Nephron (organoid): ENCODE data around the gene C1orf159.
A peak's percentile ranks its signal among the peaks of the same experiment; 100 is the strongest.
"Not testable (repeated sequence)": the region's sequence is repeated elsewhere in the genome, so short reads cannot be mapped to it uniquely, and the experiment has no call there.

ENCODE experiments used
- H3K27ac Mint-ChIP-seq, 3 experiments: 2 replicates each; pipeline ENCODE4 v1.8.0; 2020; ENCODE audit warnings: mixed read lengths in 3 of 3, mild to moderate bottlenecking in 2 of 3, moderate library complexity in 1 of 3
- H3K27me3 Mint-ChIP-seq: 2 replicates; pipeline ENCODE4 v1.8.0; 2021; ENCODE audit warnings: low read depth, mild to moderate bottlenecking, moderate library complexity, mixed read lengths
- H3K36me3 Mint-ChIP-seq: 2 replicates; pipeline ENCODE4 v1.8.0; 2020; ENCODE audit warnings: low read depth, mixed read lengths
- H3K4me1 Mint-ChIP-seq: 2 replicates; pipeline ENCODE4 v1.8.0; 2020; ENCODE audit warnings: mixed read lengths
- H3K4me3 Mint-ChIP-seq, 3 experiments: 2 replicates each; pipeline ENCODE4 v1.8.0; 2020; ENCODE audit warnings: mild to moderate bottlenecking in 3 of 3, mixed read lengths in 3 of 3, moderate library complexity in 2 of 3
- H3K9me3 Mint-ChIP-seq: 2 replicates; pipeline ENCODE4 v1.8.0; 2020; ENCODE audit warnings: mixed read lengths
- TF ChIP-seq, protein P1 (sequence below), 3 experiments: fragments of 200-600 bp; sonication (generic); IDR thresholded peaks; one replicate each; pipeline ENCODE4 v1.5.0; 2021; ENCODE audit warnings: antibody characterized with exemption in 3 of 3; ENCODE audit not compliant: unreplicated experiment in 3 of 3

C1orf159 gene

DNA sequence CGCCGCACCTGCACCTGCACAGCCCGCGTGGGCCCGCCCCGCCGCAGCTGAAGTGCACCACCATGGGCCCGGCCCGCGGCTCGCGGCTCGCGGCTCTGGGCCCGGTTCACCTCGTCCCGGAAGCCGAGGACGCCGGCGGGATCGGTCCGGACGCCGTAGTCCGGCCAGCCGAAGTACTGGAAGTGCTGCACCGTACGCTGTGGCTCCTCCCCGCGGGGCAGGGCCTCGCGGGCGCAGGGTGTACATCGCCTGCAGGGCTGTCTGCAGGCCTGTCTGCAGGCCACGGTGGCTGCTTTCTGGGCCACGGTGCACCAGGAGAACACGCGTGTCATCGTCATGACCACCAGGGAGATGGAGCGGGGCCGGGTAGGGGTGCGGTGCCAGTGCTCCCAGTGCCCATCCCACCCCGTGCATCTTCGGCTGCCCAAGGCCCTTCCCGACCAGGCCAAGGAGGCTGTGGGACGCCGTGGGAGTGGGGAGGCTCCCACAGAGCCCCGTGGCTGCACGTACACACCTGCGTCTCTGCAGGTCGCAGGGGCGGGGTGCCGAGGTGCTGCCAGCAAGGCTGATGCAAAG is 48.5 kb downstream of the C1orf159 start:
- TF ChIP-seq, protein P1, sequence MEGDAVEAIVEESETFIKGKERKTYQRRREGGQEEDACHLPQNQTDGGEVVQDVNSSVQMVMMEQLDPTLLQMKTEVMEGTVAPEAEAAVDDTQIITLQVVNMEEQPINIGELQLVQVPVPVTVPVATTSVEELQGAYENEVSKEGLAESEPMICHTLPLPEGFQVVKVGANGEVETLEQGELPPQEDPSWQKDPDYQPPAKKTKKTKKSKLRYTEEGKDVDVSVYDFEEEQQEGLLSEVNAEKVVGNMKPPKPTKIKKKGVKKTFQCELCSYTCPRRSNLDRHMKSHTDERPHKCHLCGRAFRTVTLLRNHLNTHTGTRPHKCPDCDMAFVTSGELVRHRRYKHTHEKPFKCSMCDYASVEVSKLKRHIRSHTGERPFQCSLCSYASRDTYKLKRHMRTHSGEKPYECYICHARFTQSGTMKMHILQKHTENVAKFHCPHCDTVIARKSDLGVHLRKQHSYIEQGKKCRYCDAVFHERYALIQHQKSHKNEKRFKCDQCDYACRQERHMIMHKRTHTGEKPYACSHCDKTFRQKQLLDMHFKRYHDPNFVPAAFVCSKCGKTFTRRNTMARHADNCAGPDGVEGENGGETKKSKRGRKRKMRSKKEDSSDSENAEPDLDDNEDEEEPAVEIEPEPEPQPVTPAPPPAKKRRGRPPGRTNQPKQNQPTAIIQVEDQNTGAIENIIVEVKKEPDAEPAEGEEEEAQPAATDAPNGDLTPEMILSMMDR (IDR thresholded peaks at IDR 0.05; ENCODE audit: unreplicated experiment in 3 of 3), result no peak
- H3K4me3 Mint-ChIP-seq, result no peak overlapping the region
- H3K9me3 Mint-ChIP-seq, result no peaks in the 10 kb centered on the region
- no peak overlapping the region for H3K27ac Mint-ChIP-seq
- no peaks in the 10 kb centered on the region for H3K36me3 Mint-ChIP-seq
- H3K4me1 Mint-ChIP-seq, result peaks cover 6% of the 10 kb centered on the region
- peaks cover 46% of the 10 kb centered on the region for H3K27me3 Mint-ChIP-seq

DNA sequence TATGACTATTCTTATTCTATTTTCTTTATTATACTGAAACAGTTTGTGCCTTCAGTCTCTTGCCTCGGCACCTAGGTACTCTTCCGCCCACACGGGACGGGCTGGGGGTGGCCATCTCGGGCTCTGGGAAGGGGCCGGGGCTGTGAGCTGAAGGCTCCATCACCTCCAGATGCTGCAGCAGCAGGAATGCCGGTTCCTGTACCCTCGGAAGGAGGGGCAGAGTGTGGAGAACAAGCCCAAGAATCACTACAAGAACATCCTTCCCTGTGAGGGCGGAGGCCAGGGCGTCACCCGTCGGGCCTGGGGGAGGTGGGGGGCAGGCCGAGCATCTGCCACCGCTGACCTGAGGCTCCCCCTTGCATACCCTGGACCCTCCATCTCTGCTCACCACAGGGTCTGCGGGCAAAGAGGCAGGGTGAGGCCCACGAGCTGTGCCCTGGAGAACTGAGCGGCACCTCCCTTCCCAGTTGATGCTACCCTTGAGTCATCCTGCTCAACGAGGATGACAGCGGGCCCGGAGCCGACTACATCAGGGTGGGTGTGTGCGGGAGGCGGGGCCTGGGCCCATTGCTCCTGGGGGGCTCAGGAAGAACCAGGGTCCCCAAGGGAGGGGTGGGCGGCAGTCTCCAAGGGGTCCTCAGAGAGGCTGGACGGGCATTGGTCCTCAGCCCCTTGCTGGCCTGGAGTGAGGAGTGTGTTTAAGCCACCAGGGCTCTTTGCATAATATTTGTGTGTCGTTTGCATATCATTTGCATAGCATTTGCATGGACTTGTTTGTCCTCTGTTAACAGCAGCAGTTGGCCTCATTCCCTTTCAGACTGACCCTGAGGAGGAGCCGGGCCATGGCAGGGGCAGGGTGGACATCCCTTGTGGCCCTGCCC is 49.2 kb downstream of the C1orf159 start:
- H3K27ac Mint-ChIP-seq, result no peak overlapping the region
- no peaks in the 10 kb centered on the region for H3K36me3 Mint-ChIP-seq
- TF ChIP-seq, protein P1 (IDR thresholded peaks at IDR 0.05; ENCODE audit: unreplicated experiment in 3 of 3), result no peak
- H3K4me3 Mint-ChIP-seq, result peak overlapping the region in 1 of 3 experiments; percentile 41
- H3K9me3 Mint-ChIP-seq, result no peaks in the 10 kb centered on the region
- peaks cover 52% of the 10 kb centered on the region for H3K27me3 Mint-ChIP-seq
- peaks cover 6% of the 10 kb centered on the region for H3K4me1 Mint-ChIP-seq

DNA sequence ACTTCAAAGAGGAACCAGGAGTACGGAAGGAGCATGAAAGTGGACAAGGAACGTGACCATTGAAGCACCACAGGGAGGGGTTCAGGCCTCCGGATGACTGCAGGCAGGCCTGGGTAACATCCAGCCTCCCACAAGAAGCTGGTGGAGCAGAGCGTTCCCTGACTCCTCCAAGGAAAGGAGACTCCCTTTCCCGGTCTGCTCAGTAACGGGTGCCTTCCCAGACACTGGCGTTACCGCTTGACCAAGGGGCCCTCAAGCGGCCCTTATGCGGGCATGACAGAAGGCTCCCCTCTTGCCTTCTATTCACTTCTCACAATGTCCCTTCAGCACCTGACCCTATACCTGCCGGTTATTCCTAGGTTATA is 50.0 kb downstream of the C1orf159 start:
- H3K4me3 Mint-ChIP-seq, result peak overlapping the region in 2 of 3 experiments; percentile 8 to 20
- not testable (repeated sequence) for H3K27ac Mint-ChIP-seq, H3K36me3 Mint-ChIP-seq, H3K4me1 Mint-ChIP-seq, H3K9me3 Mint-ChIP-seq
- H3K27me3 Mint-ChIP-seq, result peaks cover 59% of the 10 kb centered on the region

DNA sequence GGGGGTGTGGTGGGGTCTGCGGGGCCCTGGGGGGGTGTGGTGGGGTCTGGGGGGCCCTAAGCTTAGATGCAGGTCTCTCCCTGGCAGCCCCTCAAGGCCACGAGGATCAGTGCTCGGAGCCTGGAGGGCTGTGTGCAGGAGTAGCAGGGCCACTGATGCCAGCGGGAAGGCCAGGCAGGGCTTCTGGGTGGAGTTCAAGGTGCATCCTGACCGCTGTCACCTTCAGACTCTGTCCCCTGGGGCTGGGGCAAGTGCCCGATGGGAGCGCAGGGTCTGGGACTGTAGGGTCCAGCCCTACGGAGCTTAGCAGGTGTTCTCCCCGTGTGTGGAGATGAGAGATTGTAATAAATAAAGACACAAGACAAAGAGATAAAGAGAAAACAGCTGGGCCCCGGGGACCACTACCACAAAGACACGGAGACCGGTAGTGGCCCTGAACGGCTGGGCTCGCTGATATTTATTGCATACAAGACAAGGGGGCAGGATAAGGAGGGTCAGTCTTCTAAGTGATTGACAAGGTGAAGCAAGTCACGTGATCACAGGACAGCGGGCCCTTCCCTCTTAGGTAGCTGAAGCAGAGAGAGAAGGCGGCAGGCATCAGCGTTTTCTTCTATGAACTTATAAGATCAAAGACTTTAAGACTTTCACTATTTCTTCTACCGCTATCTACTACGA is 50.5 kb downstream of the C1orf159 start:
- Mint-ChIP-seq H3K4me1 (peaks cover 6% of the 10 kb centered on the region), H3K27ac (no peak overlapping the region), H3K4me3 (peak overlapping the region; percentile 8 to 48 (median 20)), H3K27me3 (peaks cover 64% of the 10 kb centered on the region), H3K36me3 (no peaks in the 10 kb centered on the region), H3K9me3 (no peaks in the 10 kb centered on the region)
- TF ChIP-seq, protein P1 (IDR thresholded peaks at IDR 0.05; ENCODE audit: unreplicated experiment in 3 of 3), result no peak

DNA sequence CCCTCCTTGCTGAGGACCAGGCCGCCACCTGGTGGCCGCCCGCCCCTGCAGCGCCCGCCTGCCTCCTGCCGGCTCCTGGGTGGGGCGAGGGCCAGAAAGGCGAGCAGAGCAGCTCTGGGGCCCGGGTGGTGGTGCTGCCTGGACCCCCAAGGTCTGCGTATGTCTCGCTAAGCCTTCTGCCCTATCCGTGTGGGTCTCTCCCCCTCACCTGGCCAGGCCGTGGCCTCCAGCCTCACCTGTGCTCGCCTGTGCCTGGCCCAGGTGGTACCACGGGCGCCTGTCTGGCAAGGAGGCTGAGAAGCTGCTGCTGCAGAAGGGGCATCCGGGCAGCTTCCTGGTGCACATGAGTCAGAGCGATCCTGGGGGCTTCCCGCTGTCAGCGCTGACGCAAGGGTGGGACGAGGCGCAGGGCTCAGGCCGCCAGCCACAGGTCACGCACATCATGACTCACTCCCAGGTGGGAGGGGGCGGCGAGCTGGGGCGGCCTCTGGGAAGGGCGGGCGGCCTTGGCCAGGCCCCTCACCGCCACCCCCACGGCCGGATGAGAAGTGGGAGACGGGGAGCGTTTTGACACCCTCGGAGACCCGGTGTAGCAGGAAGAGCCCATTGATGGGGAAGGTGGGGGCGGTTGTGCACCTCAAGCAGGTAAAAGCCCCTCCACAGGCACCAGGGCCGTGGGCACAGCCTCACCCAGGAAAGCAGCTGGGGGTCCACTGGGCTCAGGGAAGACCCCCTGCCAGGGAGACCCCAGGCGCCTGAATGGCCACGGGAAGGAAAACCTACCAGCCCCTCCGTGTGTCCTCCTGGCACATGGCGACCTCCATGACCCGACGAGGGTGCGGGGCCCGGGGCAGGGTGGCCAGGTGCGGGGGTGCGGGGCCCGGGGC is 51.7 kb downstream of the C1orf159 start:
- Mint-ChIP-seq H3K4me3 (no peak overlapping the region), H3K27ac (no peak overlapping the region), H3K27me3 (peaks cover 65% of the 10 kb centered on the region), H3K9me3 (no peaks in the 10 kb centered on the region), H3K4me1 (peaks cover 6% of the 10 kb centered on the region), H3K36me3 (no peaks in the 10 kb centered on the region)
- TF ChIP-seq, protein P1 (IDR thresholded peaks at IDR 0.05; ENCODE audit: unreplicated experiment in 3 of 3), result peak; percentile 81 to 94 (median 89)
